Measurements from ENCODE around the gene ABR.

Gene ABR

DNA sequence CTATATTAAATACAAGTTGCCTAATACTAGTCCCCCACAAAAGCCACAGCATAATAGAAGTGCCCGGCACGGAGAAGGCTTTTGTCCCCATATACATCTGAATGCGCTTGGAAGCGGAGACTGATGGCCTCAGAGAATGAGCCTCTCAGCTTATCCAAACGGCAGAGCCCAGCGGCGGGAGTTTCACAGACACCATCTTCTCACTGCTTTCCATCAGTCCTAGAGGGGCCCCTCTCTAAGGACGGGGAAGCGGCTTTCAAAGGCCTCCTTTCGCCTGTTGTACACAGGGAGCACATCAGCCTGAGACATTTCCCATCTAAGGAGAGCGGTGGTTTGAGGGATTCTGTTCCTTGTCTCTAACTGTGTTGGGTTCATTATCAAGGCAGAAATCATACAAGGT lies 217.1 kb downstream of the ABR start:
- DNase-seq (ENCODE audit: low read depth in 3 of 3) = no peak

GRCh38 chr17:962166-962565 lies 217.6 kb downstream of the ABR start:
- DNase-seq (ENCODE audit: low read depth in 3 of 3) = no peak

- no peak for DNase-seq (ENCODE audit: low read depth in 3 of 3)
These were observed 220.9 kb downstream of the ABR start for GRCh38 chr17:958712-959451.

DNA sequence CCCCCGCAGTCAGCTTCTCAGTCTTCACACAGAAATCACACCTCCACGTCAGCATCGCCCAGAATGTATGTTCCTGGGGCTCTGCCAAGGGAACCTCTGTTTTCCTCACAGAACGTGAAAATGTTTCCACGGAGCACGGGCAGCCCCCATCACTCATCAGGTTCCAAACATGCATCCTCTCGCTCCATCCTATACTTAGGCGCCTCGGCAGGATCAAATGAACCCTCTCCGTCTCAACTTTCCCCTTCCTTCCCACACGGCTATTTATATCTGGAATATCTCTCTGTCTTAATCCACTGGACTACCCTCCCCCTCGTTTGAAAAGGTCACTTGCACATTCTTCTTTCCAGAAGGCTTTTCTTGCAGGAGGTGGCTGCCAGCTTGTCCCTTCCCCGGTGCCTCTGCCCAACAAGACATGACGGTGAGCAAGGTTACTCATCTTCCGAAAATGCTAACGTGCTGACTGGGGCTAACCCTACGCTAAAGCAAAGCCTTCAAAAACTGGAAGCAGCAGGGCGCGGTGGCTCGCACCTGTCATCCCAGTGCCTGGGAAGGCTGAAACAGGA lies 221.8 kb downstream of the ABR start:
- no peak for DNase-seq (ENCODE audit: low read depth in 3 of 3)

- no peak for DNase-seq (ENCODE audit: low read depth in 3 of 3)
These were observed 222.9 kb downstream of the ABR start for GRCh38 chr17:956905-957304.

DNA sequence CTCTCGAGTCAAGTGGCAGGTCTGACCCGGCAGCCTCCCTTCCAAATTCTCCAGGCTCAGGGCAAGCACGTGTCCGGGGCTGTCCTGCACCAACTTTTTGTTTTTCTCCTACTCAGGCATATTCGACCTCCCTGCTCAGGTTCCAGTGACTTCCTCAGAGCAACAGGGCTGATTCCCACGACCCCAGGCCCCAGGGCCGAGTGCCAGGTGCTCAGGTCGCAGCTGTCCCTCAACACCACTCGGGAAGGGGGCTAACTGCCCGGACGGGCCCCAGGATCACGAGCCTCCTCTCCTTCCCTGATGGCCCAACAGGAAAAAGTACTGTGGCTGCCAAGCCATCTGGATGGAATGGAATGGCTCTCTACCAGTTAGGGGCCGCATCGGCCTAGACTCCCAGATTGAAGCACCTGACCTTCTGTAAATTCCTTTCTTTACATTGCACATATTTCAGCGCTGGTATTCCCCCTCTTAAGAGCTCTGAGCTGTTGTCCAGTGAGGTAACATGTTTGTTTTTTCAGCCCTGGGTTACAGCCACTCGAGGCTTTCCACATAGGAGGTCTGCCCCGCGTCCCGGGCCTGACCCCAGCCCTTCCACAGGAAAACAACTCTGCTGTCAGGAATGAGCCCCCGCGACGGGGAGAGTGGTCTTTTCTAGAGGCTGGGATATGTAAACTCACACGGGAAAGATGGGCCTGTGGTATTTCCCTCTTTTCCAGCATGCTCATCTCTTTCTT lies 225.2 kb downstream of the ABR start:
- DNase-seq (ENCODE audit: low read depth in 3 of 3) = no peak

DNA sequence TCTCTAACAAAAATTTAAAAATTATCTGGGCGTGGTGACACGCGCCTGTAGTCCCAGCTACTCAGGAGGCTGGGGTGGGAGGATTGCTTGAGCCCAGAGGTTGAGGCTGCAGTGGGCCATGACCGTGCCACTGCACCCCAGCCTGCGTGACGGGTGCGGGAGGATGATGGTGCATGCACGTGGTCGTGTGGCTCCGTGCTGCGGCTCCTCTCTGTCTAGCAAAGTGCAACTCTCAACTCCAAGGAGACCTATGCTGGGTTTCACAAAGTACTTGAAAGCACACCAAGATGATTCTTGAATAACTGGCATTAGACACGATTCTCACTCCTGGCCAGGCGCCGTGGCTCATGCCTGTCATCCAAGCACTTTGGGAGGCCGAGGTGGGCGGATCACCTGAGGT lies 226.0 kb downstream of the ABR start:
- DNase-seq (ENCODE audit: low read depth in 3 of 3) = no peak
